GM19351 (cell line): ENCODE measurements around the gene OBSCN.
A peak's percentile ranks its signal among the peaks of the same experiment; 100 is the strongest.

Experiments
- ATAC-seq: cut with Tn5 transposase; IDR thresholded peaks from one replicate; pipeline ENCODE4 v1.9.1; 2021; ENCODE audit warnings: mild to moderate bottlenecking, moderate library complexity; ENCODE audit not compliant: unreplicated experiment

The OBSCN gene

DNA sequence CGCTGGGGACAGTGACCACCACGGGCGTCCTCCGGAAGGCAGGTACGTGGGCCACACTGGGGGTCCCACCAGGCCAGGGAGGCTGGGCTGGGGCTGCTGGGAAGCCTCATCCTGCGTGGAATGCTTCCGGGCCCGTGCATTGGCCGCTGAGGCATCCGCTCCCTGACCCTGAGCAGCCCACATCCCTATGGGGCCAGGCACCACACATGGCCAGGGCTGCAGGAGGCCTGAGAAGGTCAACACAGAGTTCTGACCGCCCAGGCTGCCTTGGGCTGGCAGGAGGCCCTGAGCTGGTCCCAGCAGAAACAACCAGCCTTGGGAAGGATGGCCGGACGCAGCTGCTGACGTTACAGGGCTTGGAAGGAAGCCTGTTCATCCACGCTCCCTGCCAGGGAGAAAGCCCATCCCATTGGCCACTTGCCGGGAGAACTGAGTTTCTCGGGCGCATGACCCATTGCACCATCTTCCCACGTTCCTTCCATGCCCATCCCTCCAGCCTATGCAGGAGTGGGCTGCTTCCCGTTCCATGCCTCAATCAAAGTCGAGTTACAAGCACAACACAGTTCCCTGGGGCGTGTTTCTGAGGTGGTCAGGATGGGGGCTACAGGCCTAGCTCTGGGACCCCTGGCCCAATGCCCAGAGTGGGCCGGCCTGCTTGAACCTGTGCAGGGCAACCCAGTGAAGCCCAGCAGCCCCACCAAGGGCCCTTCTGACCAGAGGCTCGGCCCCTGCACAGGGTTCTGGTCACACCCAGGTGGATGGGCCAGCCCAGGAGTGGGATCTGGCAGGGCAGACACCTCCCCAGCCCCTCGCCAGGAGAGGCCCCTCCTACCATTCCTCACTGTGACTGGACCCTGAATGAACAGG, 167.1 kb downstream of the OBSCN start:
- no peak for ATAC-seq

DNA sequence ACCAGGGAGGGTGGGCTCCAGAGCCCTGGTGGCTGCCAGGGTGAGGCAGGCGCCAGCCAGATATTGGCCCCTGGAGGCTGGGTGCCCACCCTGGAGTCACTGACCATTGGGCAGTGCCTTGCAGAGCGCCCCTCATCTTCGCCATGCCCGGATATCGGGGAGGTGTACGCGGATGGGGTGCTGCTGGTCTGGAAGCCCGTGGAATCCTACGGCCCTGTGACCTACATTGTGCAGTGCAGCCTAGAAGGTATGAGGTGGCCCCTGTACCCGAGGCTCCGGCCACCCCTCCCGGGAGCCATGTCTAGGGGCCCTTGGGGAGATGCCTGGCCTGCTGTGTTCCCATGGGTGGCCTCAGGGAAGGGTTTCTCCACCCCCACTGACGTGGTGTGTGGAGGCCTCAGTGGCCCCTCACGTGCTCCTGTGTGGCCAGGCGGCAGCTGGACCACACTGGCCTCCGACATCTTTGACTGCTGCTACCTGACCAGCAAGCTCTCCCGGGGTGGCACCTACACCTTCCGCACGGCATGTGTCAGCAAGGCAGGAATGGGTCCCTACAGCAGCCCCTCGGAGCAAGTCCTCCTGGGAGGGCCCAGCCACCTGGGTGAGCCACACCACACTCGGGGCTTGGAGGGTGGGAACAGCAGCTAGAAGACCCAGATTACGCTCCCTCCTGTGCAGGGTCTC, 167.9 kb downstream of the OBSCN start:
- no peak for ATAC-seq

DNA sequence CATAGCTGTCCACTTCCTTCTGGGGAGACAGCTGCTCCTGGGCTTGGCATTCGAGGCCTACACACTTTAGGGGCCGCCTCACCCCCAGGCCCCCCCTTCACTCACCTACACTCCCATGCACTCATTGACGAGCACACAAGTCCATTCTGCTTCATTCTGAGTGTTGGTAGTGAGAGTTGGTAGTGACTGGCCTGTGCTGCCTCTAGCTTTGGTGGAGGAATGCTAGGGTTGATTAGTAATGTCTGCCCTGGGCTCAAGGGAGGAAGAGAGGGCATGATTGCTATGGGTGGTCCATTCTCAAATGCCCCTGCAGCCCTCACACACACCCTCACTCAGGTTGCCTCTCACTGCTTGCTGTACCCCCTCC, 168.4 kb downstream of the OBSCN start:
- no peak for ATAC-seq

DNA sequence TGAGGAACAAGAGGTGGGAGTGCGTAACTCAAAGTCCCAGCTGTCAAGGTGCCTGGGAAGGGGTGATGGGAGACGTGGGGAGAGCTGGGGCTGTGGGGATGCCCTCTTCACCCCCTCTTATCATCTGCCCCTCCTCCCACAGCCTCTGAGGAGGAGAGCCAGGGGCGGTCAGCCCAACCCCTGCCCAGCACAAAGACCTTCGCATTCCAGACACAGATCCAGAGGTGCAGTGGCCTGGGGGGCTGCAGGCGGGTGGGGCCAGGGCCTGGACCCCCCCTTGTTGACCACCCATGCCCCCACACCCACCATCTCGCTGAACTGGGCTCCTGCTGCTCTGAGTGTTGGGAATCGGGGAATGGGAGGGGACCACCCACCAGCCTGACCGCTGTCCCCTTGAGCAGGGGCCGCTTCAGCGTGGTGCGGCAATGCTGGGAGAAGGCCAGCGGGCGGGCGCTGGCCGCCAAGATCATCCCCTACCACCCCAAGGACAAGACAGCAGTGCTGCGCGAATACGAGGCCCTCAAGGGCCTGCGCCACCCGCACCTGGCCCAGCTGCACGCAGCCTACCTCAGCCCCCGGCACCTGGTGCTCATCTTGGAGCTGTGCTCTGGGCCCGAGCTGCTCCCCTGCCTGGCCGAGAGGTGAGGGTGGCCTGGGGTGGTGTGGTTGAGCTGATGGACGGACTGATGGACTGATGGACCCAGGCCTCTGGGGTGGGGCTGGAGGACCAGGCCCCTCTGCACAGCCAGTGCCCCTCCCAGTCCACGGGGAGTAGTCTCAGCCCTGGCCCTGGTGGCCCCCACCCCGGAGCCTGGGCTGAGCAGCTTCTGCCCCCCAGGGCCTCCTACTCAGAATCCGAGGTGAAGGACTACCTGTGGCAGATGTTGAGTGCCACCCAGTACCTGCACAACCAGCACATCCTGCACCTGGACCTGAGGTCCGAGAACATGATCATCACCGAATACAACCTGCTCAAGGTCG, 169.1 kb downstream of the OBSCN start:
- no peak for ATAC-seq

DNA sequence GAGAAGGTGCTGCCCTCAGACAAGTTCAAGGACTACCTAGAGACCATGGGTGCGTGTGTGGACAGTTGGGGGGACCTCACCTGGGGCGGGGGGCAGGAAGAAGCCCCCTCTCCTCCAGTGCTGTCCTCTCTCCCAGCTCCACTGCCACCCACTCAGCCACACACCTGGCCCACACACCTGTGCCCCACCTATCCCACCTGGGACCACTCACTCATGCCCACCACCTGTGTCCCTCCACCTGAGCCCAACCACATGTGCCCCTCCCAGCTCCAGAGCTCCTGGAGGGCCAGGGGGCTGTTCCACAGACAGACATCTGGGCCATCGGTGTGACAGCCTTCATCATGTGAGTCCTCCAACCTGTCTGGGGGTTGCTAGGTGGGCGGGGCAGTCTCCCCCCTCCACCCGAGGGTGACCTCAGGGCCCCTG, 169.8 kb downstream of the OBSCN start:
- no peak for ATAC-seq

DNA sequence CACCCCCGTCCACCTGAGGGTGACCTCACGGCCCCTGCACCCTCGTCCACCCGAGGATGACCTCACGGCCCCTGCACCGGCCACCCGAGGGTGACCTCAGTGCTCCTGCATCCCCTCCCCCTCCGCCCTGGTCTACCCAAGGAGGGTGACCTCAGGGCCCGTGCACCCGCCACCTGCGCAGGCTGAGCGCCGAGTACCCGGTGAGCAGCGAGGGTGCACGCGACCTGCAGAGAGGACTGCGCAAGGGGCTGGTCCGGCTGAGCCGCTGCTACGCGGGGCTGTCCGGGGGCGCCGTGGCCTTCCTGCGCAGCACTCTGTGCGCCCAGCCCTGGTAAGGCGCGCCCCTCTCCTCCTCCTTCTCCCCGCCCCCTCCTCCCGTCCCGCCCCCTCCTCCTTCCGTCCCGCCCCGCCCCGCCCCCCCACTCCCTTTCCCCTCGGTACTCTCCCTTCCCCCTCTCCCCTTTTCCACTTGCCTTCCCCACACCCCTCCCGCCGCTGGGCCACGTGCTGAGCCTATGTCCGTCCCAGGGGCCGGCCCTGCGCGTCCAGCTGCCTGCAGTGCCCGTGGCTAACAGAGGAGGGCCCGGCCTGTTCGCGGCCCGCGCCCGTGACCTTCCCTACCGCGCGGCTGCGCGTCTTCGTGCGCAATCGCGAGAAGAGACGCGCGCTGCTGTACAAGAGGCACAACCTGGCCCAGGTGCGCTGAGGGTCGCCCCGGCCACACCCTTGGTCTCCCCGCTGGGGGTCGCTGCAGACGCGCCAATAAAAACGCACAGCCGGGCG, 170.4 kb downstream of the OBSCN start:
- ATAC-seq: peak; percentile 43

DNA sequence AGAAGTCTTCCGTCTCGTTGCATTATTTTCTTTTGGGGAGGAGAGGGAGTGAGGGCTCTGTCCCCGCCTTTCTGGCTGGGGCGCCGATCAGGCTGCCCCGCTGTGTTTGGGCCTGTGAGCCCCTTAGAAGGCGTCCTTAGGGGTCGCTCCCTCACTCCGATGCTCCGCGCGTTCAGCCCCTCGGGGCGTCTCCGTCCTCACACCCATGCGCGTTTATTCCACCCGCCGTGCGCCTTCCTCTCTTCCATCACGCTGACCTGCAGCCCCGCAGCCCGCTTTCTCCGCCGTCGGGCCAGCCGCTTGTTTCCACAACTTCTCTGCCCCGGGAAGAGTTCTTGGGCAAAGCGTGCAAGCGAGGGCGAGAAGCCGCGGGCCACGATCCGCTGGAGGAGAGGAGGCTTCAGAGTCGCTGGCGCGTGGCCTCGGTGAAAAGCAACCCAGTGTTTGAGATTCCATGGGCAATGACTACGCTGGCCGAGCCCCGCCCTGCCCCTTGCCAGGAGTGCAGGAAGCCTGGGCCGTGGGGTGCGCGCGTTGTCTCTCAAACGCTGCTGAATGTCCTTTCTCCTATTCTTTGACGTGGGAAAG, 171.1 kb downstream of the OBSCN start:
- no peak for ATAC-seq

DNA sequence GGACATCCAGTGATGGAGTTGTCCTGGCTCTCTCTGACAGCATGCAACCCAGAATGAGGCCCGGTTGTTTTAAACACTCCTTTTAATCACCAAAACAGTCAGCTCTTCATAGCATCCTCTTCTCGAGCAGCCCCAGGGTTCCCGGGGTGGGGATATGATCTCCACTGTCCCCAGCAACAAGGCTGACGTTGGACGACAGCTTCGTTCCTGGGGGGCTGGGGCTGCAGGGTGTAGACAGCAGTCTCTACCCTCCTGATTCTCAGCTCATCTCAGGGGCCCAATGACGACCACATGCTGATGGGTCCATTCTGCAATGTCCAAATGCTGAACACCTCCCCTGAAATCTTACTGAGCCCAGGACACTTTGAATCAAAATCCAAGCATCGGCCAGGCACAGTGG, 171.8 kb downstream of the OBSCN start:
- no peak for ATAC-seq

DNA sequence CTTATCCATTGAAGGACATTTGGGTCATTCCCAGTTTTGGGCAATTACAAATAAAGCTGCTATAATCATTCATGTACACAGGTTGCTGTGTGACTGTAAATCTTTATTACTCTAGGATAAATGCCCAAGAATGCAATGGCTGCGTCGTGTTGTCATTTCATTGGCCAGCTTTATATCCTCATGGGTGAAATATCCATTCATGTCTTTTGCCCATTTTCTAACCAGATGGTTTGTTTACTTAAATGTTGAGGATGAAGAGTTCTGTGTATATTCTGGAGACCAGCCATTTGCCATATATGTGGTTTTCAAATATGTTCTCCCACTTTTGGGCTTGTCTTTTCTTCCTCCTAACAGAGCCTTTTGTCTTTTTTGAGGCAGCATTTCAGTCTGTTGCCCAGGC, 173.5 kb downstream of the OBSCN start:
- ATAC-seq: no peak

DNA sequence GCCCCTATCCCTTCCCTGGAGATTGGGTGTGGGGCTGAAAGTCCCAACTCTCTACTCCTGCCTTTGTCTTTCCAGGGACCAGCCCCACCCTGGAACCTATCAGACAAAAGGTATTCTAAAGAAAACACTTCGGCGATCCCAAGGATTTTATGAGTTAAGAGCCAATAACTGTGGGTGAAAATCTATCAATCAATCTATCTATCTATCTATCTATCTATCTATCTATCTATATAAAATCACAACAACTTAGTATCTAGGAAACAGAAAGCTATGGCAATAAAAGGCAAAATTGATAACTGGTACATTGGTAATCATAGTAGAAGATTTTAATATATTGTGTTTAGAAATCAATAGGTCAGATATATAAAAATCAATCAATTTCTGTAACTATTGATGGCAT, 175.9 kb downstream of the OBSCN start:
- no peak for ATAC-seq

DNA sequence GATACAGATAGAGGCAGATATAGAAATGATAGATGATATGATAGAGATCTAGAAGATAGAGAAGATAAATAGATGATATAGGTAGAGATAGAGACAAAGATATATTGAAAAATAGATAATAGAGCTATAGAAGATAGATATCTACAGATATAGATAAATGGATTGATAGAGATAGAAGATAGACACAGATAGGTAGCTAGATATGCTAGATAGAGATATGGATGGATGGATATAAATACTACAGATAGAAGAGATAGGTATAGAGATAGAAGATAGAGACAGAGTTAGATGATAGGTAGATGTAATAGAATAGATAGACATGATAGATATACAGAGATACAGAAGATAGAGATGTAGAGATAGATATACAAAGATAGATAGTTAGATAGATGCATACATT, 177.4 kb downstream of the OBSCN start:
- ATAC-seq: no peak

DNA sequence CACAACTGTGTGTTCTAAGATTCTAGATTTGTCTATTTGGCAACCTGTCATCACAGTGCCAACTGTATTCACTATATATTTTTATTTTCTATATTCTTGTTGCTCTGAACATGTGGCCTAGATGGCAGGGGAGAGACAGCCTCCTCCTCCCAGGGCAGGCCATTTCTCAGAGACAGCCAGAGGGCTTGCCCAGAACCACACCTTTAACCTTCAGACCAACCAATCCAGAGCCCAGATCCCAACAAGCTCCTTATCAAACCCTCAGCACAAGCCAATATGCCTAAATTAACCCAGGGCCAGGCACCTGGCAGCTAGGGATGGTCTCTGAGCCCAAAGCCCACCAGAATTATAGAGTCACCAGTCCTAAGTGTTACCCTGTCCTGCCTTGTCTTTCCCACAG, 179.5 kb downstream of the OBSCN start:
- ATAC-seq: no peak

DNA sequence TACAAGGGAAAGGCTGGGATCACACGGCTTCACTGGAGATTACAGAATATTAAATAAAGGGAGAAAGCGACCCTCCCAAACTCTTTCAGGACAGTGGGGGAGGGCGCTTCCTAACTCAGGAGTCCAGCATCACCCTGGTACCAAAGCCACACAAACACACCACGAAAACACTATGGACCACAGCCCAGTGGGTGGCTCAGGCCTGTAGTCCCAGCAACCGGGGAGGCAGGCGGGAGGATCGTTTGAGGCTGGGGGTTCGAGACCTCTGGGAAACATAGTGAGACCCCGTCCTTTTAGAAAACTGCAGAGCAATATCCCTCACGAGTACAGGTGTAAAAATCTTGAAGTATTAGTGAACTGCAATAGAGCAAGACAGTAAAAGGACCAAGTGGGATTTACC, 182.8 kb downstream of the OBSCN start:
- no peak for ATAC-seq

DNA sequence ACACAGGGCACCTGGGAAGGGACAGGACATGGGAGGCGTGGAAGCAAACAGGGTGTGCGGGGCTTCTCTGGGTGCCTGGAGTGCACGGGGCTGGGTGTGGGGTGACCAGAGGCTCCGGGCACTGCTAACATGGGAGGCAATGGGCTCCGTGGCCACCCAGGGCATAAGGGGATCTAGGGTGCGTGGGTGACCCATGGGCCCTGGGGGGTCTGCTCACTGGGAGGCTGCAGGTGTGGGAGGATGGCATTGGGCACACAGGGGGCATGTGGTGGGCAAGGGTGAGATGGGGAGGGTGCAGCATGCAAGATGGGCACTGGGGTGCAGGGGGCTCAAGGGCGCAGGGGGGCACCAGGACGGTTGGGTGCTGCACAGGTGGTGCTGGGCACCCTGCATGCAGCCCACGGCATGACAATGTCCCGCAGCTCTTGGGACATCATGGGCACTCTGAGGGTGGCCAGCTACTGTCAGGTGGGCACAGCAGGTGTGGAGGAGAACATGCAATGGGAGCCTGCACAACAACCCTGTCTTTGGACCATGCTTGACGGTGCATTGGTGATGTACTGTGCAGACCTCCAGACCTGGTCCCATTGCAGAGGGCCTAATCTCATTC, 183.7 kb downstream of the OBSCN start:
- ATAC-seq: no peak

DNA sequence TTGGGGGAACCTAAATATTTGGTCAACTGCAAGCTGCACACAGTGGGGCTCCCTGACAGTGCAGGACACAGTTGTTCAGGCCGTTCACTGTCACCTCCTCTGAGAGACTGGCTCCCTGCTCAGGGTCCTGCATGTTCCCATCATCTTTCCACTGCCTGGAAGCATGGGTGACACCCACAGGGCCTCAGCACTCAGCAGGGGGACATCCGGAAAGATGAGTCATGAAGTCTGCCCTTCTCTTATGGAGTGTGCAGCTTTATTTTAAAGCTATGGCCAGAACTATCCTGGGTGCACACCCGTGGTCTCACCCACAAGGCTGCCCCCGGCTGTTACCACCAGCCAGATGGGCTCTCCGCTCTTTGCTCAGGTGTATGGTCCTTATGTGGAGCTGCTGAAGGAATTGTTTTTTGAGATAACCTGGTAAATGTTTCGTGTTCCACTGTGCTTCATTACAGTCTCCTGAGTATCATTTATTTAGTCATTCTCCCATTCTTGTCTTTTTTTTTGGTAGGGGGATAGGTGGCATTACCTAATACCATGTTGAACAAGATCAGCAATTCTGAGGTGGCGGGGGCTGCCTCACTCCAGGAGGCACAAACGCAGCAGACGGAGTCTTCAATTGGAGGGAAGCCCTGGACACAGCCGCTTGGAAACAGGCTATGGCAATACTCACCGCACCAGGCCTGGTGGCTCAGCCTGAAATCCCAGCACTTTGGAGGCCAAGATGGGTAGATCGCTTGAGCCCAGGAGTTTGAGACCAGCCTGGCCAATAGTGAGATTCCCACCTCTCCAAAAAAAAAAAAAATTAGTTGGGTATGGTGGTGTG, 184.5 kb downstream of the OBSCN start:
- no peak for ATAC-seq

DNA sequence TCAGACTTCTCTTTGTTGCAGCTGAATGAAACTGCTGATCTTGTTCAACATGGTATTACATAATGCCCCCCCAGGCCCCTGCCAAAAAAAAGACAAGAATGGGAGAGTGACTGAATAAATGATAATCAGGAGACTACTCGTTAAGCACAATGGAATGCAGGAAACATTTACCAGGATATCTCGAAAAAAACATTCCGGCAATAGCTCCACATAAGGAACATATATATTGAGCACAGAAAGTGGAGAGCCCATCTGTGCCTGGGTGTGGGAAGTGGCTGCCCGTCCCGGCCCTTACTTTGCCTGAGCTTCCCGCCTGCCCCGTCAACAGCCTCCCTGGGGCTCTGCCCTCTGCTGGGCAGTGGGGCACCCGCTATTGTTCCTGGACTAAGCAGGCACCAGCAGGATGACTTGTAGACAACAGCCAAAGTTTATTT, 185.4 kb downstream of the OBSCN start:
- ATAC-seq: no peak

DNA sequence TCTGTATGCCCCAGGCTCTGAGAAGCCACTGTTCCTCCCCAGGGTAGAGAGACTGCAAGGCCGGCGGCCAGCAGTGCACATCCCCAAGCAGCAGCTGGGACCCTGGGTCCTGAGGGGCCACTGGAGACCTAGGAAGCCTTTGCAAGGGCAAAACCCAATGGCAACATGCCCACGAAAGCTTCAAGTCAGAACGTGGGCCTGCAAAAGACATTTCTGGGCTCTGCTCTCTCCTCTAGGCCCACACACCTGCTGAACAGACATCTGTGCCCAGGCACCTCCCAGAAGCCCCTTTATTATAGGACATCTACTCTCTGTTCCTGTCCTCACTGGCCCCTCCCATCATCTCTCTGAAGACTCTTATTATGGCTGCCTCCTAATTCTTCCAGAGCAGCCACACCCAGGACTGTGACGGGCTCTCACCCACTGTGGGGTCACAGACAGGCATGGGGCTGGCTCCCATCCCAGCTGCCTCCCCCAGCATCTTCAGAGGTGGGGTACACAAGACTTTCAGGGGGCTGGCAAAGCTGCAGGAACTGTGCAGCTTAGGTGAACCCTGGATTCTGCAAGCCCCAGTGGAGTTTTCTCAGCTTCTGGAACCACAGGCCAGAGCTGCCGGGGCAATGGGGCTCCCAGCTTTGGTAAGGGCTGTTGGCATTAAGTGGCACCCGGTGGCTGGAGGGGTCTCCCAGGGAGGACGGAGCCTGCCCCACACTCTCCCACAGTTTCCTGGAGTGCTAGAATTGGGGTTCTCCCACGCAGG, 186.1 kb downstream of the OBSCN start:
- no peak for ATAC-seq
